CMK (cell line): ENCODE data around the gene PISD.

Experiments used
- DNase-seq: peaks from one replicate; pipeline ENCODE4 v3.0.0-alpha.2; 2010; ENCODE audit warnings: low read depth

The PISD gene

GRCh38 chr22:31625661-31626426 is 36.2 kb downstream of the PISD start:
- no peak for DNase-seq

GRCh38 chr22:31625257-31625640 is 36.8 kb downstream of the PISD start:
- no peak for DNase-seq

- DNase-seq, result no peak
Measured at GRCh38 chr22:31623592-31624304, 38.3 kb downstream of the PISD start.

GRCh38 chr22:31622980-31623379 is 39.0 kb downstream of the PISD start:
- no peak for DNase-seq

- no peak for DNase-seq
Measured at GRCh38 chr22:31621507-31622124, 40.4 kb downstream of the PISD start.

GRCh38 chr22:31620756-31621480 is 41.1 kb downstream of the PISD start:
- DNase-seq, result no peak

- DNase-seq, result no peak
Measured at GRCh38 chr22:31619611-31620300, 42.3 kb downstream of the PISD start.

- no peak for DNase-seq
Measured at GRCh38 chr22:31618471-31619176, 43.4 kb downstream of the PISD start.

- DNase-seq, result no peak
Measured at GRCh38 chr22:31618057-31618456, 44.0 kb downstream of the PISD start.

GRCh38 chr22:31616315-31616980 is 45.6 kb downstream of the PISD start:
- DNase-seq, result no peak

GRCh38 chr22:31615940-31616314 is 46.1 kb downstream of the PISD start:
- DNase-seq, result no peak

- DNase-seq, result no peak
Measured at GRCh38 chr22:31615491-31615860, 46.5 kb downstream of the PISD start.

- DNase-seq, result no peak
Measured at GRCh38 chr22:31614781-31615490, 47.1 kb downstream of the PISD start.

- no peak for DNase-seq
Measured at GRCh38 chr22:31613904-31614296, 48.1 kb downstream of the PISD start.

- no peak for DNase-seq
Measured at GRCh38 chr22:31613286-31613903, 48.6 kb downstream of the PISD start.

GRCh38 chr22:31612891-31613285 is 49.1 kb downstream of the PISD start:
- DNase-seq, result no peak

GRCh38 chr22:31611061-31611760 is 50.8 kb downstream of the PISD start:
- DNase-seq, result no peak

- DNase-seq, result no peak
Measured at GRCh38 chr22:31610611-31611010, 51.4 kb downstream of the PISD start.

GRCh38 chr22:31609716-31610115 is 52.3 kb downstream of the PISD start:
- DNase-seq, result no peak
